Fibroblast of lung (primary cell): ENCODE results near the gene NT5C3B. TPM values are rescaled to one million over a fixed set of nuclear protein-coding genes. Genes with fewer than 3 reads are reported as not detected.
A peak's percentile ranks its signal among the peaks of the same experiment; 100 is the strongest.
"Not testable (repeated sequence)": the region's sequence is repeated elsewhere in the genome, so short reads cannot be mapped to it uniquely, and the experiment has no call there.

Experiments
- DNase-seq, 2 donors: peaks; one replicate each; pipeline versions ENCODE4 v3.0.0 to v3.0.0-alpha.2; 2010; ENCODE audit warnings: low read depth in 2 of 2
- H2AFZ ChIP-seq: 2 replicates; pipeline ENCODE4 v1.5.1; 2012; ENCODE audit warnings: low read length, control low read depth, inconsistent platforms
- H3K27ac ChIP-seq: 2 replicates; pipeline ENCODE4 v1.5.1; 2011; ENCODE audit warnings: low read length, control low read depth; ENCODE audit not compliant: insufficient read depth
- H3K27me3 ChIP-seq: 2 replicates; pipeline ENCODE4 v1.5.1; 2011; ENCODE audit warnings: mild to moderate bottlenecking, low read length; ENCODE audit not compliant: control insufficient read depth, insufficient read depth
- H3K36me3 ChIP-seq: 2 replicates; pipeline ENCODE4 v1.5.1; 2011; ENCODE audit warnings: low read length; ENCODE audit not compliant: control insufficient read depth, insufficient read depth
- H3K4me1 ChIP-seq: 2 replicates; pipeline ENCODE4 v1.5.1; 2011; ENCODE audit warnings: low read length; ENCODE audit not compliant: control insufficient read depth, insufficient read depth; ENCODE audit errors: extremely low read depth
- H3K4me2 ChIP-seq: 2 replicates; pipeline ENCODE4 v1.5.1; 2011; ENCODE audit warnings: low read length, control low read depth; ENCODE audit not compliant: insufficient read depth; ENCODE audit errors: extremely low read depth
- H3K4me3 ChIP-seq, 4 experiments: fragments of 200-600 bp in 1 of 4; sonication (generic) in 1 of 4; replicated peaks in 1 of 4; 2 replicates each; pipeline ENCODE4 v1.5.1; 2011 to 2016; ENCODE audit warnings: low read length in 4 of 4, low read depth in 3 of 4, mild to moderate bottlenecking in 3 of 4, control low read depth in 2 of 4, inconsistent platforms in 1 of 4, mixed read lengths in 1 of 4; ENCODE audit not compliant: insufficient read depth in 1 of 4; ENCODE audit errors: control extremely low read depth in 1 of 4
- H3K79me2 ChIP-seq: 2 replicates; pipeline ENCODE4 v1.5.1; 2012; ENCODE audit warnings: mild to moderate bottlenecking, low read length, inconsistent platforms; ENCODE audit not compliant: control insufficient read depth, insufficient read depth
- H3K9ac ChIP-seq: 2 replicates; pipeline ENCODE4 v1.5.1; 2011; ENCODE audit warnings: mild to moderate bottlenecking, low read length, control low read depth; ENCODE audit not compliant: insufficient read depth
- H3K9me3 ChIP-seq: 2 replicates; pipeline ENCODE4 v1.5.1; 2012; ENCODE audit warnings: low read depth, low read length; ENCODE audit not compliant: control insufficient read depth, insufficient read depth
- H4K20me1 ChIP-seq: 2 replicates; pipeline ENCODE4 v1.5.1; 2011; ENCODE audit warnings: low read length; ENCODE audit not compliant: control insufficient read depth, insufficient read depth; ENCODE audit errors: extremely low read depth
- CTCF ChIP-seq, 2 donors: IDR thresholded peaks in 1 of 2; conservative IDR thresholded peaks in 1 of 2; 1 replicate in 1 of 2; 2 replicates in 1 of 2; pipeline ENCODE4 v1.5.1; 2011 to 2012; ENCODE audit warnings: low read length in 2 of 2, control low read depth in 1 of 2, inconsistent platforms in 1 of 2, low read depth in 1 of 2, mild to moderate bottlenecking in 1 of 2
- EZH2 ChIP-seq: IDR thresholded peaks from 2 replicates; pipeline ENCODE4 v1.5.1; 2012; ENCODE audit warnings: low read length, control low read depth, mild to moderate bottlenecking; ENCODE audit errors: missing control alignments
- polyA plus RNA-seq, 2 donors: library from polyadenylated mRNA; depleted of rRNA in 1 of 2; stranded (reverse) in 1 of 2; unstranded in 1 of 2; fragments of >200 nt; gene quantifications; 2 replicates each; pipeline ENCODE4 v1.2.1, GENCODE V29; 2011 to 2012; ENCODE audit warnings: missing spikeins in 1 of 2
- total RNA-seq: library from RNA; depleted of rRNA; stranded (reverse); fragments of >200 nt; gene quantifications from 2 replicates; pipeline ENCODE4 v1.2.1, GENCODE V29; 2014

NT5C3B gene
- total and polyA plus RNA-seq, 2 donors (not counting 1 experiment from before 2014, with no cell fraction given), result 61.9 to 83.5 TPM

GRCh38 chr17:41837761-41838538 is 1.9 kb upstream of the NT5C3B start, which contains the start of gene KLHL10:
KLHL10 (plus strand) TSS chr17:41837825; CDS start chr17:41837933, 108 bp downstream.
- DNase-seq, result no peak
- peak within 1 kb of the TSS in 1 of 4 experiments; percentile 82 for H3K4me3 ChIP-seq
- no peaks in the 10 kb centered on the region for H4K20me1 ChIP-seq
- peak within 1 kb of the TSS; percentile 97 for H3K4me2 ChIP-seq
- no peaks in the 10 kb centered on the region for H3K36me3 ChIP-seq
- TF ChIP-seq EZH2 (no peak), CTCF (conservative IDR thresholded peaks at IDR 0.05 in 1 of 2, IDR thresholded peaks at IDR 0.05 in 1 of 2; ENCODE audit: low read depth in 1 of 2, low read length in 2 of 2) (no peak)
- H3K27ac ChIP-seq, result no peak within 1 kb of the TSS
- no peaks in the 10 kb centered on the region for H3K9me3 ChIP-seq
- H3K27me3 ChIP-seq, result no peaks in the 10 kb centered on the region
- no peak within 1 kb of the TSS for H3K9ac ChIP-seq
- H3K79me2 ChIP-seq, result no peaks in the 10 kb centered on the region
- H3K4me1 ChIP-seq, result peaks cover 2% of the 10 kb centered on the region
- peak within 1 kb of the TSS; percentile 94 for H2AFZ ChIP-seq

GRCh38 chr17:41836550-41837196 is 641 bp upstream of the NT5C3B start:
- H3K27me3 ChIP-seq, result no peaks in the 10 kb centered on the region
- TF ChIP-seq EZH2 (no peak), CTCF (conservative IDR thresholded peaks at IDR 0.05 in 1 of 2, IDR thresholded peaks at IDR 0.05 in 1 of 2; ENCODE audit: low read depth in 1 of 2, low read length in 2 of 2) (no peak)
- no peaks in the 10 kb centered on the region for H4K20me1 ChIP-seq
- no peaks in the 10 kb centered on the region for H3K9me3 ChIP-seq
- no peaks in the 10 kb centered on the region for H3K36me3 ChIP-seq
- peak overlapping the region; percentile 39 to 82 (median 60) for H3K4me3 ChIP-seq
- no peak overlapping the region for H3K27ac ChIP-seq
- no peak overlapping the region for H3K9ac ChIP-seq
- peak overlapping the region; percentile 94 for H2AFZ ChIP-seq
- DNase-seq, result peak in 1 of 2 donors; percentile 12
- no peaks in the 10 kb centered on the region for H3K79me2 ChIP-seq
- peak overlapping the region; percentile 97 for H3K4me2 ChIP-seq
- H3K4me1 ChIP-seq, result peaks cover 2% of the 10 kb centered on the region

GRCh38 chr17:41835214-41835799 is 725 bp downstream of the NT5C3B start:
- no peaks in the 10 kb centered on the region for H4K20me1 ChIP-seq
- peak in 1 of 2 donors; percentile 7 for DNase-seq
- H3K36me3 ChIP-seq, result no peaks in the 10 kb centered on the region
- no peak overlapping the region for H2AFZ ChIP-seq
- peak overlapping the region; percentile 44 for H3K9ac ChIP-seq
- no peak for TF ChIP-seq EZH2
- TF ChIP-seq CTCF (conservative IDR thresholded peaks at IDR 0.05 in 1 of 2, IDR thresholded peaks at IDR 0.05 in 1 of 2; ENCODE audit: low read depth in 1 of 2, low read length in 2 of 2), result no peak
- peak overlapping the region; percentile 80 for H3K4me2 ChIP-seq
- H3K79me2 ChIP-seq, result no peaks in the 10 kb centered on the region
- peak overlapping the region; percentile 57 to 82 (median 66) for H3K4me3 ChIP-seq
- H3K9me3 ChIP-seq, result no peaks in the 10 kb centered on the region
- H3K27me3 ChIP-seq, result no peaks in the 10 kb centered on the region
- peaks cover 2% of the 10 kb centered on the region for H3K4me1 ChIP-seq
- no peak overlapping the region for H3K27ac ChIP-seq

- H3K36me3 ChIP-seq, H4K20me1 ChIP-seq, H3K79me2 ChIP-seq, H3K27ac ChIP-seq, H3K4me1 ChIP-seq, H3K4me2 ChIP-seq, H2AFZ ChIP-seq, H3K4me3 ChIP-seq, H3K9me3 ChIP-seq, DNase-seq, H3K9ac ChIP-seq, H3K27me3 ChIP-seq: not testable (repeated sequence)
Observed at GRCh38 chr17:41829961-41830360, 6.1 kb downstream of the NT5C3B start.
